GM12865 (cell line): ENCODE measurements around the gene THOC6.

Source experiments
- DNase-seq: peaks from one replicate; pipeline ENCODE4 v3.0.0; 2010; ENCODE audit warnings: low read depth
- H3K4me3 ChIP-seq: 2 replicates; pipeline ENCODE4 v1.5.1; 2011; ENCODE audit warnings: mild to moderate bottlenecking, low read depth, low read length, control low read depth
- CTCF ChIP-seq: IDR thresholded peaks from 2 replicates; pipeline ENCODE4 v1.5.1; 2011; ENCODE audit warnings: low read length, control low read depth, low read depth, inconsistent platforms; ENCODE audit not compliant: insufficient read depth; ENCODE audit errors: missing control alignments

THOC6 gene

GRCh38 chr16:3026003-3026378 is 2.2 kb downstream of the THOC6 start:
- no peak for DNase-seq
- no peak for TF ChIP-seq CTCF
- H3K4me3 ChIP-seq = no peak overlapping the region

- no peak for TF ChIP-seq CTCF
These were observed 3.0 kb downstream of the THOC6 start for GRCh38 chr16:3026609-3027488.

GRCh38 chr16:3027489-3027795 is 3.6 kb downstream of the THOC6 start:
- DNase-seq = no peak
- TF ChIP-seq CTCF = no peak
- no peak overlapping the region for H3K4me3 ChIP-seq

More at GRCh38 chr16:3026609-3027488, 3.0 kb downstream of the THOC6 start:
- no peak overlapping the region for H3K4me3 ChIP-seq
- no peak for DNase-seq

- TF ChIP-seq CTCF = peak; percentile 83
- H3K4me3 ChIP-seq = no peak overlapping the region
- peak; percentile 91 for DNase-seq
These were observed 4.3 kb downstream of the THOC6 start for GRCh38 chr16:3027983-3028715.

GRCh38 chr16:3028716-3029319 is 5.0 kb downstream of the THOC6 start:
- peak overlapping the region; percentile 26 for H3K4me3 ChIP-seq
- TF ChIP-seq CTCF = no peak

GRCh38 chr16:3029491-3030221 is 5.8 kb downstream of the THOC6 start:
- no peak for DNase-seq
- H3K4me3 ChIP-seq = peak overlapping the region; percentile 26
- TF ChIP-seq CTCF = no peak

More at GRCh38 chr16:3028716-3029319, 5.0 kb downstream of the THOC6 start:
- DNase-seq = no peak
